AG04449 (cell line): ENCODE measurements around the gene KDM3A.

Experiments
- CTCF ChIA-PET: fragments of 350-600 bp; formaldehyde crosslinking; extraction: SDS; loops from one replicate; lab custom pipeline; 2021; ENCODE audit warnings: antibody characterized with exemption; lab: Yijun Ruan, JAX
- POLR2A ChIA-PET: fragments of 400-600, 350-600 bp; formaldehyde crosslinking; extraction: SDS; loops from one replicate; lab custom pipeline; 2020; ENCODE audit warnings: antibody characterized with exemption, inconsistent platforms; lab: Yijun Ruan, JAX
- DNase-seq: peaks from one replicate; pipeline ENCODE4 v3.0.0-alpha.2; 2010; ENCODE audit warnings: low read depth, low spot score
- H3K4me3 ChIP-seq: 2 replicates; pipeline ENCODE4 v1.5.1; 2011; ENCODE audit warnings: low read depth, mild to moderate bottlenecking, control low read depth, low read length
- CTCF ChIP-seq: IDR thresholded peaks from one replicate; pipeline ENCODE4 v1.5.1; 2011; ENCODE audit warnings: mild to moderate bottlenecking, moderate library complexity, low read length, control low read depth, inconsistent platforms; ENCODE audit not compliant: insufficient read depth; ENCODE audit errors: missing control alignments

Gene KDM3A

DNA sequence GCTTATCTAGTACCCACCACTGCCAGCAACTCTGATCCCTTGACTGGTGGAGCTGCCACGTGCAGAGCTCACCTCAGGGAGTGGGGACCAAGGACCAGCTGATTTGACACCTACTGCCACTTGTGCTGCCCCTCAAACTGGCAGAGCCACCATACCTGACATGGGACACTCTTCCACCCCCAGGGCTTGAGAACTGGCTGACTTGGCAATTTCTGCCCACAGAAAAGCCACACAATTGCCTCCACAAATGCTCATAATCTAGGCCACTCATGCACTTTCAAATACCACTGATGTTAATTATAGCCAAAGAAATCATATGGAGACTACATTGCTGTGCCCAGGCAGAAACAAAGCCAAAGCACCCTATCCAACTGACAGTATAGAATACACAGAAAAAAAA, 11.8 kb upstream of the KDM3A start:
- DNase-seq = no peak
- H3K4me3 ChIP-seq = no peak overlapping the region
- CTCF ChIA-PET = no interaction called here
- no peak for TF ChIP-seq CTCF
- POLR2A ChIA-PET = no interaction called here

GRCh38 chr2:86430368-86430767, 10.8 kb upstream of the KDM3A start:
- ChIA-PET CTCF (no interaction called here), POLR2A (interaction anchor here (0.6 kb wide), 1 partner anchor 18 kb away, joined by 3 read pairs; no protein-coding TSS in a partner anchor)
- TF ChIP-seq CTCF = no peak
- no peak for DNase-seq
- no peak overlapping the region for H3K4me3 ChIP-seq

- POLR2A ChIA-PET = no interaction called here
- DNase-seq = no peak
- CTCF ChIA-PET = no interaction called here
- no peak for TF ChIP-seq CTCF
- H3K4me3 ChIP-seq = no peak overlapping the region
Measured at GRCh38 chr2:86433137-86433536, 8.0 kb upstream of the KDM3A start.

GRCh38 chr2:86434290-86434689, 6.9 kb upstream of the KDM3A start:
- POLR2A ChIA-PET = no interaction called here
- CTCF ChIA-PET = no interaction called here
- H3K4me3 ChIP-seq = no peak overlapping the region
- TF ChIP-seq CTCF = no peak
- no peak for DNase-seq

GRCh38 chr2:86435531-86435930, 5.6 kb upstream of the KDM3A start:
- TF ChIP-seq CTCF = no peak
- CTCF ChIA-PET = no interaction called here

DNA sequence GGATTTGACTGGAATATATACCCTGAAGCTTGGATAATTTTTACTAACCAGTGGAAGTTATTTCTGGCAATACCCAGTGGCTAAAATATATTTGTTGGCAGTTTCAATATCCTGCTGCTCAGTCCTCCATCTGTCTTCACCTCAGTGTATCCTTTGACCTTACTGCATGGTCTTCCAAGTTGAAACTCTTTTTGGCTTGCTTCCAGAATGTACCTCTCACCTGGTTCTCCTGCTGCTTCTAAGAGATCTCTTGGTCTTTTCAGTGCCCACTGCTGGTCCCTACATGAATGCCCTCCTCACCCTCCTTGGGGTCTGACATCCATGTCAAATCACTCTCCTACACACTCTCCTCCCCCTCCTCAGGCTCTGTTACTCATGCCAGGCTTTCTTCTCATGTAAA, 4.8 kb upstream of the KDM3A start:
- TF ChIP-seq CTCF = no peak
- POLR2A ChIA-PET = no interaction called here
- DNase-seq = no peak
- CTCF ChIA-PET = no interaction called here
- no peak overlapping the region for H3K4me3 ChIP-seq

More at GRCh38 chr2:86435531-86435930, 5.6 kb upstream of the KDM3A start:
- no peak overlapping the region for H3K4me3 ChIP-seq
- POLR2A ChIA-PET = no interaction called here
- DNase-seq = no peak
